Measurements from ENCODE around the gene RAI1.

The RAI1 gene

DNA sequence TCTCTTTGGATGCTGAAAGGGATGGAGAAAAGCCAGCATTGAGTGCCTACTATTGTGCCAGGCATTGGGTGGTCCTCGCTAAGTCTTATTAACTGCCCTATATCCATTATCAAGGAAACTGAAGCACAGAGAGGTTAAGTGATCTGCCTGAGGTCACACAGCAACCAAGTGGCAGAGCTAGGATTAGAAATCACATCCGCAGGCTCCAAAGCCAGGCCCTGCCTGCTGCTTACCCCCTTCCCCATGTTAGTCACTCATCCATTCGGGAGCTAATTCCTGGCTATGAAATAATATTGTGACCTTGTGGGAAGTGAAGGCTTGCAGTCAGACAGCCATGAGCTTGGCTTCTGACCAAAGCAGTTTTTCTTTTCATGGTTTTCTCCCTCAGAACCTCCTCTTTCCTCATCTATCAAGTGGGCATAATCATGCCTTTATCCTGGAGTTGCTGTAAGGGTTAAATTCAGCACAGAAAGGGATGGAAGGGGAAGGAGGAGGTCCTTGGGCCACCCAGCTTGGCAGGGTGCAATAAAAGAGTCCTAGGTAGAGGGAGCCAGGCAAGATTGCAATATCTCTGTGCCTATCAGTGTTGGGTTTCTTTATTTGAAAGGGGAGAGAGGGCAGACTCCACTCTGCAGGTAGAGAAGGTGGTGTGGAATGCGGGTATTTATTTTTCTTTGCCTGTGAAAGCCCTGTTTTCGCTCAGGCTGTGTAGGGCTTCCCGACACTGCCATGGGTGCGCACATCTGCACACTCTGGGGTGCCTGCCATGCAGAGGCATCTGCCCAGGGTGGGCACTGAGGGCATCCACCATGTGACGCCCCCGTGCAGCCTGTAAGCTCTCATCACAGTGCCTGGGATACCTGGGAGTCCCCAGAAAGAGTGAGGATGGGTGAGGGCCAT is 11.3 kb downstream of the RAI1 start:
- no peak overlapping the region for H3K4me3 ChIP-seq (ENCODE audit: low read depth, low read length)
- TF ChIP-seq, protein P1, sequence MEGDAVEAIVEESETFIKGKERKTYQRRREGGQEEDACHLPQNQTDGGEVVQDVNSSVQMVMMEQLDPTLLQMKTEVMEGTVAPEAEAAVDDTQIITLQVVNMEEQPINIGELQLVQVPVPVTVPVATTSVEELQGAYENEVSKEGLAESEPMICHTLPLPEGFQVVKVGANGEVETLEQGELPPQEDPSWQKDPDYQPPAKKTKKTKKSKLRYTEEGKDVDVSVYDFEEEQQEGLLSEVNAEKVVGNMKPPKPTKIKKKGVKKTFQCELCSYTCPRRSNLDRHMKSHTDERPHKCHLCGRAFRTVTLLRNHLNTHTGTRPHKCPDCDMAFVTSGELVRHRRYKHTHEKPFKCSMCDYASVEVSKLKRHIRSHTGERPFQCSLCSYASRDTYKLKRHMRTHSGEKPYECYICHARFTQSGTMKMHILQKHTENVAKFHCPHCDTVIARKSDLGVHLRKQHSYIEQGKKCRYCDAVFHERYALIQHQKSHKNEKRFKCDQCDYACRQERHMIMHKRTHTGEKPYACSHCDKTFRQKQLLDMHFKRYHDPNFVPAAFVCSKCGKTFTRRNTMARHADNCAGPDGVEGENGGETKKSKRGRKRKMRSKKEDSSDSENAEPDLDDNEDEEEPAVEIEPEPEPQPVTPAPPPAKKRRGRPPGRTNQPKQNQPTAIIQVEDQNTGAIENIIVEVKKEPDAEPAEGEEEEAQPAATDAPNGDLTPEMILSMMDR (IDR thresholded peaks at IDR 0.05; ENCODE audit: low read depth, low read length), result no peak

DNA sequence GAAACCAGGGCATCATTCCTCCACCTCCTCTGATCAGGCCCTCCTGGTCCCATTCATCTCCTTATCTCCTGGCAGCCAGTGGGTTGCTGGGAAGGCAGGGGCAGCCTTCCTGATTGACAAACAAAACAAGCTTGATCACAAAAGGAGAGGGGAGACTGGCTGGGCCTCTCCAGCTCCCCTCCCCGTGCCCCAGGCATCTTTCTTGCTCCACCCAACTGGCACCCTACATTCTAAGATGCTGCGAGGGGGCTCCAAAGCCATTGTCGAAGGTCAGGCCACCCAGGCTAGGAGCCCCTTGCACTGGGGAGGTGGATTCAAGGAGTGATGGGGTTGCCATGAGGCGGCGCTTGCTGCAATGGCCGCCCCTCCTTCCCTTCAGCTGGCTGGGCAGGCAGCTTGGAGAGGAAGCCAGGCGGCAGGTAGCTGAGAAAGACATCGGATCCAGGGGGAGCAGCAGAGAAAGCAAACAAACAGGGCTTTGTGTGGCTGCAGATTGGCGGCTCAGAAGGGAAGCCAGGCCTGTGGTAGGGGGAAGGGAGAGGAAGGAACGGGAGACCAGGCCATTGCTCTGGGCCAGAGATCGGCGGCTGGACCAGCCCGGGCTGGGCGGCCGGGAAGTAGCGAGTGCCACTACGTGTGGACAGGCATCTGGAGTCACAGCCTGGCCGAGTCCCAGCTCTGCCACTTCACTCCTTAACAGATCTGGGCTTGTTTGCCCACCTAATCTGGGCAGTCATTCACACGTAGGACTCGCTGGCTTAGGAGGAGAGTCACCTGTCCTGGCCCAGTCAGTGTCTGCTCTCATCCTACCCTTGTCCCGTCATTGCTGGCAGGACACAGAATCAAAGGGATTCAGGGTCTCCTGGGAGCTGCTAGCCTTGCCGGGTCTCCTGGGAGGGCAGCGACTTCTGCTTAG is 12.3 kb downstream of the RAI1 start:
- TF ChIP-seq, protein P1 (IDR thresholded peaks at IDR 0.05; ENCODE audit: low read depth, low read length), result no peak
- peak overlapping the region; percentile 46 for H3K4me3 ChIP-seq (ENCODE audit: low read depth, low read length)

DNA sequence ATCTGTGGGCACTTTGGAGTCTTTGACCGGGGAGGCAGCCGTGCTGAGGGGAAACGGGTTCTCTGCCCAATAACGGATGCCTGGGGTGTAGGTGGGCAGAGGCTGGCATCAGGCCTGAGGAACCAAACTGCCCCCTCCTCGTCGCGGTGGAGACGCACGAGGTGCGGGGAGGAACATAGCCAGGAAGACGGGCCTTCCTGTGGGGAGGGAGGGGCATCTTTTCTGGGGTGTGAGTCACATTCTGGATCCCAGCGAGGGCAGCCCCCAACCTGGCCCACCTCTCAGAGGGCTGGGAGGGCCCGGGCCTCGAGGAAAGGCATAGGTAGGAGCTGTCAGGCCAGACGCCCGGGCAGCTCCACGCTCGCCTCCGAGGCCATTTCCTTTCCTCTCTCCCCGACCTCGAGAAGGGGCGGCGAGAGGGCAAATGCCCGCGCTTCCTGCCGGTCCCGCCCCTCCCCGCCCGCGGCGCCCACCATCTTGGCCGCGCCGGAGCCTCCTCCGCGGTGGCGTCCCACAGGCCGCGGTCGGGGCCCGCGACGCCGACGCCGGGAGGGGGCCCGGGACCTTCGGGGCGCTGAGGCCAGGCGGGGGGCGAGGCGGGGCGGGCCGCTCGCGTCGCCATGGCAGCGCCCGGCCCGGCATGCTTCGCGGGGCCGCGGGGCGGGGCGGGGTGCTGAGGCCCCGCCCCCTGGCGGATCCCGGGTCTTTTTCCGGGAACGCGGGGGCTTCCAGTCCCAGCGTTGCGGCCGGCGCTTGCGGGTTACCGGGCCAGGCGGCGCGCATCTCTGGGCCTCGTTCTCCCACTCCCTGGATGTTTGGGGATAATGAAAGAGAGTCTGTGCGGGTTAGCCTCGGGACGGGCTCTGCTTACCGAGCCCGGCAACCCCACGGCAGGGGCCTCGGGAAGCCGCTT is 13.2 kb downstream of the RAI1 start:
- H3K4me3 ChIP-seq (ENCODE audit: low read depth, low read length), result peak overlapping the region; percentile 70
- TF ChIP-seq, protein P1 (IDR thresholded peaks at IDR 0.05; ENCODE audit: low read depth, low read length), result no peak

DNA sequence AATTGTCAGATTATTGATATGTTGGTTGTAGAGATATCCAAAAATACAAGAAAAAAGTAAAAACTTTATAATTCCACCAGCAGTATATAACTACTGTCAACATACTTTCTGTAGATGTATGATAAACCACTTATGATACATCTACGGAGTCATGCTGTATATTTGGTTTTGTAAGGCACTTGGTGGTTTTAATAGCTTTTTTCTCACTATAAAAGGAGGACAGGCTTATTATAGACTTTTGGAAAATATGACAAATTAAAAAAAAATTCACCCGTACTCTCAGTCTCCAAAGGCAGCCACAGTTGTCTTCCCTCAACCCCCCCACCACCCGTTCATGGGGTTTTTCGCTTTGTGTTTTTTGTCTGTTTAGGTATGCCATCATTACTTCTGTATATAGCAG is 14.8 kb downstream of the RAI1 start:
- no peak overlapping the region for H3K4me3 ChIP-seq (ENCODE audit: low read depth, low read length)

DNA sequence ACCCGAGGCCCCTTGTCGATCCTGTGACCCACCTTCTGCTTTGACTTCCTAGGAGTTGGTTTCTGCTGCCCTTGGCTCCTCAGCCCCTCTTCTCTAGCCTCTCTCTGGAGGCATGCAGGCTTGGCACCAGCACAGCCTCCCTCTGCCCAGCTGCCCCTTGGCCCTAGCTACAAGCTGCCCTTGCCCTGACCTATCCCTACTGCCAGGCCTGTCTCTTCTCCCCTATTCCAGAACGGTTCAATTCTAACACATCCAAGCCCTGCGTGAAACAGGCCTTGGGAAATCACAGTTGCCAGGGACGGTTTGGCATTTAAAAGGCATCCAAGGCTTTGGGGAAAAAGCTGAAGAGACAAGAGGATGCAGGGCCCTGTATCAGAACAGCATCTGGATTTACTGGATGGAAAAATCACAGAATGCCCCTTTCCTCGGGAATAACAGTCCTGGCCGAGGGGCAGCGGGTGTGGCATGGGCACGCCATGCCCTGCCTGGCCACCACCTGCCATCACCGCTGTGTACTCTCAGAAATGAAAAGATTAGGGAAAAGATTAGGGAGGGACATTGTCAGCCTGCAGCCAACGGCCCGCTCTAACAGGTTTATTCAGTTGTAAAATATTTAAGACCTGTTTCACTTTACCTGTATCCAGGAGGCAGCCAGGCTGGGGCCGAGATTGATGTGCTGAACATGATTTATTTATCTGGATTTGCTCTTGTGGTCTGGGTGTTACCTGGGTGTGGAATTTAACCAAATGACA is 15.8 kb downstream of the RAI1 start:
- TF ChIP-seq, protein P1 (IDR thresholded peaks at IDR 0.05; ENCODE audit: low read depth, low read length), result no peak
- no peak overlapping the region for H3K4me3 ChIP-seq (ENCODE audit: low read depth, low read length)

More for the DNA sequence above, 14.8 kb downstream of the RAI1 start:
- TF ChIP-seq, protein P1 (IDR thresholded peaks at IDR 0.05; ENCODE audit: low read depth, low read length), result no peak

DNA sequence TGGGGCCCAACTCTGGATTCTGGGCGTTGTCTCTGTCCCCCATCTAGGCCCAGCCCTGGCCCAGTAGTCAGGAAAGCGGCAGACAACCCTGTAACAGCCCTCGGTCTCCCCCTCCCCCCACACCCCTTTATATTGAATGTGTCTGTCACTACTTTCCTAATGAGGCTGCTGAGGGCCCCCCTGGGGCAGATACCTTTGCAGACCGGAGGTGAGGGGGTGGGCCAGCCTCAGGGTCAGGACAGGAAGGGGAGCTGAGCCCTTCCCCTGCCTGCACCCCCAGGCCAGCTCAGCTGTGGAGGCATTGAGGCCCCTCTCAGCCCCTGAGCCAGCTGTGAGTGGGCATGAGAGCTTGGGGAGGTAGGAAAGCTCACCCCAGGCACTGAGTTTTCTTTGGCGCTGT is 17.1 kb downstream of the RAI1 start:
- H3K4me3 ChIP-seq (ENCODE audit: low read depth, low read length), result no peak overlapping the region
- TF ChIP-seq, protein P1 (IDR thresholded peaks at IDR 0.05; ENCODE audit: low read depth, low read length), result no peak
